Measurements from ENCODE around the gene SPAG5.

- TF ChIP-seq CTCF (IDR thresholded peaks at IDR 0.05), result no peak
- TF ChIP-seq POLR2AphosphoS5 (IDR thresholded peaks at IDR 0.05), result no peak
These were observed 66.5 kb downstream of the SPAG5 start for GRCh38 chr17:28532050-28532960.
